HG02678 (cell line): Measurements from ENCODE around the gene KIF1A.

Source experiments
- ATAC-seq: cut with Tn5 transposase; IDR thresholded peaks from one replicate; pipeline ENCODE4 v1.9.1; 2021; ENCODE audit warnings: mild to moderate bottlenecking, moderate library complexity; ENCODE audit not compliant: unreplicated experiment

The KIF1A gene

GRCh38 chr2:240799033-240799820, 20.8 kb downstream of the KIF1A start:
- no peak for ATAC-seq

GRCh38 chr2:240798327-240798905, 21.6 kb downstream of the KIF1A start:
- no peak for ATAC-seq

- no peak for ATAC-seq
Observed at GRCh38 chr2:240797914-240798313, 22.1 kb downstream of the KIF1A start.

GRCh38 chr2:240797500-240797895, 22.5 kb downstream of the KIF1A start:
- ATAC-seq: no peak

- ATAC-seq: no peak
Observed at GRCh38 chr2:240796543-240797499, 23.2 kb downstream of the KIF1A start.

GRCh38 chr2:240795916-240796510, 24.0 kb downstream of the KIF1A start:
- no peak for ATAC-seq

GRCh38 chr2:240795454-240795853, 24.6 kb downstream of the KIF1A start:
- no peak for ATAC-seq

GRCh38 chr2:240794178-240794721, 25.8 kb downstream of the KIF1A start:
- ATAC-seq: no peak

- no peak for ATAC-seq
Observed at GRCh38 chr2:240793313-240794177, 26.5 kb downstream of the KIF1A start.

GRCh38 chr2:240792629-240793312, 27.2 kb downstream of the KIF1A start:
- ATAC-seq: no peak

- ATAC-seq: no peak
Observed at GRCh38 chr2:240791821-240792628, 28.0 kb downstream of the KIF1A start.

- ATAC-seq: no peak
Observed at GRCh38 chr2:240791221-240791800, 28.7 kb downstream of the KIF1A start.

- no peak for ATAC-seq
Observed at GRCh38 chr2:240790370-240791220, 29.4 kb downstream of the KIF1A start.

- ATAC-seq: no peak
Observed at GRCh38 chr2:240789501-240790369, 30.3 kb downstream of the KIF1A start.

GRCh38 chr2:240789051-240789453, 31.0 kb downstream of the KIF1A start:
- no peak for ATAC-seq

GRCh38 chr2:240788482-240788881, 31.5 kb downstream of the KIF1A start:
- no peak for ATAC-seq
